Kidney capillary endothelial cell (primary cell): ENCODE results near the gene GJB1.
"Not testable (repeated sequence)": the region's sequence is repeated elsewhere in the genome, so short reads cannot be mapped to it uniquely, and the experiment has no call there.

Experiments
- DNase-seq: peaks from one replicate; pipeline ENCODE4 v3.0.0-alpha.2; 2018; ENCODE audit warnings: low spot score

Gene GJB1

DNA sequence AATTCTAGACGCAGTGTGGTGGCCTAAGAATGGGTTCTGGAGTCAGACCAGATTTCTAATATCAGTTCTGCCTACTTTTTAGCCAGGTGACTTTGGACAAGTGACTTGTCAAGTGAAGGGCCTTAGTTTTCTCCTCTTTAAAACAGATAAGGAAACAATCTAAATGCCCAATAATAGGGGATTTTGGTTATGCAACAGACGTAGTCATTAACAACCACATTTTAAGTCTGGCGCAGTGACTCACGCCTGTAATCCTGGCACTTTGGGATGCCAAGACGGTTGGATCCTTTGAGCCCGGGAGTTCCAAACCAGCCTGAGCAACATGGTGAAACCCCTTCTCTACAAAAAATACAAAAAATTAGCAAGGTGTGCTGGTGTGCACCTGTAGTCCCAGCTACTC is 33.0 kb downstream of the GJB1 start:
- no peak for DNase-seq

GRCh38 chrX:71256856-71257255 is 33.8 kb downstream of the GJB1 start:
- no peak for DNase-seq

DNA sequence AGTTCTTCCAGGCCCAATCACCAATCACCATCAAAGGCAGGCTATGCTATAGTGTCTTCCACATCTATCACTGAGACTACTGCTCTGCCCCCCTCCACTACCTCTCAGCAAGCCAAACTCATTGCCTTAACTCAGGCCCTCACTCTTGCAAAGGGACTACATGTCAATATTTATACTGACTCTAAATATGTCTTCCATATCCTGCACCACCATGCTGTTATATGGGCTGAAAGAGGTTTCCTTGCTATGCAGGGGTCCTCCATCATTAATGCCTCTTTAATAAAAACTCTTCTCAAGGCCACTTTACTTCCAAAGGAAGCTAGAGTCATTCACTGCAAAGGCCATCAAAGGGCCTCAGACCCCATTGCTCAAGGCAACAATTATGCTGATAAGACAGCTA is 45.6 kb downstream of the GJB1 start:
- not testable (repeated sequence) for DNase-seq

DNA sequence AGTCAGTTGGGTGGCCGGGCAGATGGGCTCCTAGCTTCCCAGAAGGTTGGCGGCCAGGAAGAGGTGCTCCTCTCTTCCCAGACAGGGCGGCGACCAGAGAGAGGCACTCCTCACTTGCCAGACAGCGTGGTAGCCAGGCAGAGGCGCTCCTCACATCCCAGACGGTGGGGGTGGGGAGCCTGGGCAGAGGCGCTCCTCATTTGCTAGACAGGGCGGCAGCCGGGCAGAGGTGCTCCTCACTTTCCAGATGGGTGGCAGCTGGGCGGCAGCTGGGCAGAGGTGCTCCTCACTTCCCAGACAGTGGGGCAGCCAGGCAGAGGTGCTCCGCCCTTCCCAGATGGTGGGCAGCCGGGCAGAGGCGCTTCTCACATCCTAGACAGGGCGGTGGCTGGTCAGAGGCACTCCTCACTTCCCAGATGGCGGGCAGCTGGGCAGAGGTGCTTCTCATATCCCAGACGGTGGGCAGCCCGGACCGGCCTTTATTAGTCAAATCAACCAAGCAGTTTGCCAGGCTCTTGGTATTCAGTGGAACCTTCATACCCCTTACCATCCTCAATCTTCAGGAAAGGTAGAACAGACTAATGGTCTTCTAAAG is 46.9 kb downstream of the GJB1 start:
- no peak for DNase-seq

GRCh38 chrX:71272313-71272712 is 49.3 kb downstream of the GJB1 start:
- DNase-seq = not testable (repeated sequence)
